ENCODE results near the gene ARFGAP2. TPM values are rescaled to one million over a fixed set of nuclear protein-coding genes. Genes with fewer than 3 reads are reported as not detected.

The ARFGAP2 gene
- polyA plus RNA-seq, 1 donor from 2014 or later = 213 TPM

GRCh38 chr11:47189100-47189834, 12.6 kb upstream of the ARFGAP2 start:
- no peak overlapping the region for H3K9ac ChIP-seq (ENCODE audit: low read length)
- H3F3A ChIP-seq (ENCODE audit: insufficient read depth, low read length, poor library complexity, severe bottlenecking) = no peaks in the 10 kb centered on the region
- no peaks in the 10 kb centered on the region for H3K9me3 ChIP-seq (ENCODE audit: low read length)
- no peak overlapping the region for H3K4me2 ChIP-seq (ENCODE audit: low read length)
- TF ChIP-seq EZH2 (IDR thresholded peaks at IDR 0.05; ENCODE audit: borderline replicate concordance, insufficient read depth, low read length, poor library complexity, severe bottlenecking) (no peak), MXI1 (conservative IDR thresholded peaks at IDR 0.05; ENCODE audit: poor library complexity, severe bottlenecking) (no peak), RAD21 (conservative IDR thresholded peaks at IDR 0.05) (no peak), REST (IDR thresholded peaks at IDR 0.05; ENCODE audit: borderline replicate concordance) (no peak), POLR2AphosphoS5 (IDR thresholded peaks at IDR 0.05) (no peak), SMC3 (conservative IDR thresholded peaks at IDR 0.05; ENCODE audit: poor library complexity) (no peak)
- H3K4me3 ChIP-seq (ENCODE audit: low read length) = no peak overlapping the region
- H3K36me3 ChIP-seq (ENCODE audit: insufficient read depth, low read length) = no peaks in the 10 kb centered on the region
- H3K27me3 ChIP-seq (ENCODE audit: insufficient read depth, low read depth, low read length) = peaks cover 48% of the 10 kb centered on the region
- no peak overlapping the region for H2AFZ ChIP-seq (ENCODE audit: low read depth, low read length)
- no peaks in the 10 kb centered on the region for H3K9me2 ChIP-seq (ENCODE audit: insufficient read depth, low read length)
- H3K27ac ChIP-seq (ENCODE audit: low read length) = no peak overlapping the region
- H4K20me1 ChIP-seq (ENCODE audit: insufficient read depth) = no peaks in the 10 kb centered on the region
- H3K79me2 ChIP-seq (replicated peaks; ENCODE audit: insufficient read depth, low read length) = no peaks in the 10 kb centered on the region

GRCh38 chr11:47188259-47188658, 11.6 kb upstream of the ARFGAP2 start:
- H3K27ac ChIP-seq (ENCODE audit: low read length) = no peak overlapping the region
- no peak overlapping the region for H3K4me2 ChIP-seq (ENCODE audit: low read length)
- no peak overlapping the region for H2AFZ ChIP-seq (ENCODE audit: low read depth, low read length)
- H3K9me3 ChIP-seq (ENCODE audit: low read length) = no peaks in the 10 kb centered on the region
- no peaks in the 10 kb centered on the region for H3K9me2 ChIP-seq (ENCODE audit: insufficient read depth, low read length)
- no peaks in the 10 kb centered on the region for H3K79me2 ChIP-seq (replicated peaks; ENCODE audit: insufficient read depth, low read length)
- no peak overlapping the region for H3K4me3 ChIP-seq (ENCODE audit: low read length)
- no peaks in the 10 kb centered on the region for H4K20me1 ChIP-seq (ENCODE audit: insufficient read depth)
- TF ChIP-seq MXI1 (conservative IDR thresholded peaks at IDR 0.05; ENCODE audit: poor library complexity, severe bottlenecking) (no peak), RAD21 (conservative IDR thresholded peaks at IDR 0.05) (no peak), EP300 (conservative IDR thresholded peaks at IDR 0.05; ENCODE audit: poor library complexity, severe bottlenecking) (no peak), EZH2 (IDR thresholded peaks at IDR 0.05; ENCODE audit: borderline replicate concordance, insufficient read depth, low read length, poor library complexity, severe bottlenecking) (no peak), REST (IDR thresholded peaks at IDR 0.05; ENCODE audit: borderline replicate concordance) (no peak), POLR2AphosphoS5 (IDR thresholded peaks at IDR 0.05) (no peak), CTCF (IDR thresholded peaks at IDR 0.05; ENCODE audit: poor library complexity, severe bottlenecking) (no peak), SMC3 (conservative IDR thresholded peaks at IDR 0.05; ENCODE audit: poor library complexity) (no peak), TAF1 (IDR thresholded peaks at IDR 0.05; ENCODE audit: low read depth) (no peak)
- H3K36me3 ChIP-seq (ENCODE audit: insufficient read depth, low read length) = no peaks in the 10 kb centered on the region
- H3F3A ChIP-seq (ENCODE audit: insufficient read depth, low read length, poor library complexity, severe bottlenecking) = no peaks in the 10 kb centered on the region
- peaks cover 50% of the 10 kb centered on the region for H3K27me3 ChIP-seq (ENCODE audit: insufficient read depth, low read depth, low read length)
- no peak overlapping the region for H3K9ac ChIP-seq (ENCODE audit: low read length)
